ENCODE results near the gene QPRT. TPM values are rescaled to one million over a fixed set of nuclear protein-coding genes. Genes with fewer than 3 reads are reported as not detected.

The QPRT gene
- total RNA-seq, 4 donors from 2014 or later = 1.5 to 13.8 (median 2.4) TPM

- TF ChIP-seq CTCF (IDR thresholded peaks at IDR 0.05; ENCODE audit: low read depth) = no peak
These were observed 23.3 kb downstream of the QPRT start for GRCh38 chr16:29702269-29702668.

- TF ChIP-seq CTCF (IDR thresholded peaks at IDR 0.05; ENCODE audit: low read depth) = no peak
These were observed 26.1 kb downstream of the QPRT start for GRCh38 chr16:29705030-29705429.

GRCh38 chr16:29708917-29709600, 30.1 kb downstream of the QPRT start:
- no peak for TF ChIP-seq CTCF (IDR thresholded peaks at IDR 0.05; ENCODE audit: low read depth)

GRCh38 chr16:29710227-29711219, 31.5 kb downstream of the QPRT start:
- TF ChIP-seq CTCF (IDR thresholded peaks at IDR 0.05; ENCODE audit: low read depth) = no peak

GRCh38 chr16:29712809-29713208, 33.8 kb downstream of the QPRT start:
- no peak for TF ChIP-seq CTCF (IDR thresholded peaks at IDR 0.05; ENCODE audit: low read depth)

GRCh38 chr16:29714396-29714795, 35.4 kb downstream of the QPRT start:
- no peak for TF ChIP-seq CTCF (IDR thresholded peaks at IDR 0.05; ENCODE audit: low read depth)

- TF ChIP-seq CTCF (IDR thresholded peaks at IDR 0.05; ENCODE audit: low read depth) = no peak
These were observed 36.0 kb downstream of the QPRT start for GRCh38 chr16:29714972-29715371.
